Measurements from ENCODE around the gene MIDN. TPM values are rescaled to one million over a fixed set of nuclear protein-coding genes. Genes with fewer than 3 reads are reported as not detected.

MIDN gene
- total RNA-seq, 2 donors from 2014 or later: 80.1 to 124 TPM

DNA sequence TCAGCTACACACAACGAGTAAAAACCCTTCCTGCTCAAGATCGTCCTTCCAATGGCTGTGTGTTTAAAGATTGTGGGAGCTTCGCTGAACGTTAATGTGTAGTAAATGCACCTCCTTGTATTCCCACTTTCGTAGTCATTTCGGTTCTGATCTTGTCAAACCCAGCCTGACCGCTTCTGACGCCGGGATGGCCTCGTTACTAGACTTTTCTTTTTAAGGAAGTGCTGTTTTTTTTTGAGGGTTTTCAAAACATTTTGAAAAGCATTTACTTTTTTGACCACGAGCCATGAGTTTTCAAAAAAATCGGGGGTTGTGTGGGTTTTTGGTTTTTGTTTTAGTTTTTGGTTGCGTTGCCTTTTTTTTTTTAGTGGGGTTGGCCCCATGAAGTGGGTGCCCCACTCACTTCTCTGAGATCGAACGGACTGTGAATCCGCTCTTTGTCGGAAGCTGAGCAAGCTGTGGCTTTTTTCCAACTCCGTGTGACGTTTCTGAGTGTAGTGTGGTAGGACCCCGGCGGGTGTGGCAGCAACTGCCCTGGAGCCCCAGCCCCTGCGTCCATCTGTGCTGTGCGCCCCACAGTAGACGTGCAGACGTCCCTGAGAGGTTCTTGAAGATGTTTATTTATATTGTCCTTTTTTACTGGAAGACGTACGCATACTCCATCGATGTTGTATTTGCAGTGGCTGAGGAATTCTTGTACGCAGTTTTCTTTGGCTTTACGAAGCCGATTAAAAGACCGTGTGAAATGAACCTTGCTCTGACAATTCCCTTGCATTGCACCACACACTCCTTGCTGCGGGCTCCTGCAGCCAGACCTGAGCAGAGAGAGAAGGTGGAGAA, 24.3 kb downstream of the MIDN start:
- Histone ChIP-seq H3K4me1 (ENCODE audit: control insufficient read depth in 1 of 2, low read depth in 2 of 2) (peaks cover 52 to 77% of the 10 kb centered on the region in 2 donors), H3K36me3 (peaks cover 38% of the 10 kb centered on the region), H3K27ac (peak overlapping the region in 1 of 2 donors; percentile 99), H3K9me3 (no peaks in the 10 kb centered on the region), H3K4me3 (no peak overlapping the region), H3K27me3 (replicated peaks; ENCODE audit: insufficient read depth) (no peaks in the 10 kb centered on the region)
- no peak for ATAC-seq (ENCODE audit: insufficient number of reproducible peaks, low FRiP score, low read depth)
- no peak for DNase-seq (ENCODE audit: low spot score)
- TF ChIP-seq, protein P1, sequence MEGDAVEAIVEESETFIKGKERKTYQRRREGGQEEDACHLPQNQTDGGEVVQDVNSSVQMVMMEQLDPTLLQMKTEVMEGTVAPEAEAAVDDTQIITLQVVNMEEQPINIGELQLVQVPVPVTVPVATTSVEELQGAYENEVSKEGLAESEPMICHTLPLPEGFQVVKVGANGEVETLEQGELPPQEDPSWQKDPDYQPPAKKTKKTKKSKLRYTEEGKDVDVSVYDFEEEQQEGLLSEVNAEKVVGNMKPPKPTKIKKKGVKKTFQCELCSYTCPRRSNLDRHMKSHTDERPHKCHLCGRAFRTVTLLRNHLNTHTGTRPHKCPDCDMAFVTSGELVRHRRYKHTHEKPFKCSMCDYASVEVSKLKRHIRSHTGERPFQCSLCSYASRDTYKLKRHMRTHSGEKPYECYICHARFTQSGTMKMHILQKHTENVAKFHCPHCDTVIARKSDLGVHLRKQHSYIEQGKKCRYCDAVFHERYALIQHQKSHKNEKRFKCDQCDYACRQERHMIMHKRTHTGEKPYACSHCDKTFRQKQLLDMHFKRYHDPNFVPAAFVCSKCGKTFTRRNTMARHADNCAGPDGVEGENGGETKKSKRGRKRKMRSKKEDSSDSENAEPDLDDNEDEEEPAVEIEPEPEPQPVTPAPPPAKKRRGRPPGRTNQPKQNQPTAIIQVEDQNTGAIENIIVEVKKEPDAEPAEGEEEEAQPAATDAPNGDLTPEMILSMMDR (IDR thresholded peaks at IDR 0.05): no peak

DNA sequence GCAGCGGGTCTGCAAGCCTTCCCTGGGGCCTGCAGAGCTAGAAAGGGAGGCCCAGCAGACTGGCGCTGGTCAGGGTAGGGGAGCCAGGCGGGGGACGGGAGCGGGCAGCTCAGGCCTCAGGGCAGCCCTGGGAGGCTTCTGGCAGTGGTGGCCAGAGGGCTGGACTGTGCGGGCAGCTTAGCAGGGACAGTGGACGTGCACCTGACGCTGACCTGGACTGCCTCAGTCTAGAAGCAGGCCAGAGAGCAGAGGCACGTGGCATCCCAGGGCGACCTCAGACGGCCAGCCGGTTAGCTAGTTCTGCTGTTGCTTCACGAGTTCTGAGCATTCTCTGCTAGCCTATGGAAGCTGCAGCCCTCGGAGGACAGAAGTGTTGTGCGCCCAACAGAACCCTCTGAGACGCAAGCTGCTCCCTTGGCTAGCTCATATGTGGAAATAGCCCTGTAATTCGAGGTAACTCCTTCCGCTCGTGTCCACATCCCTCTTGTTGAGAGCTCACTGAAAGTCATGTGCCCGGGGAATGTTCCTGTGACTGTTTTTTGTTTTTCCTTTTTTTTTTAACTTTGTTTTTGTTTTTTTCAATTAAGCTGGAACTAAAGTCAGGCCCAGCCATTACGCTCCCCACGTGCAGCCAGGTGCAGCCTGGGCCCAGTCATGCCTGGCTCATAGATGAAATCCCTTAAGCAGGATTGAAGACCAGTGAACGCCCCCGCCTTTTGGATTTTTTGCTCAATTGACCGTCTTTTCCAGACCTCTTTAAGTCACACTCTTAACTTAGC, 25.1 kb downstream of the MIDN start:
- Histone ChIP-seq H3K4me3 (no peak overlapping the region), H3K36me3 (peaks cover 38% of the 10 kb centered on the region), H3K9me3 (no peaks in the 10 kb centered on the region), H3K27ac (peak overlapping the region in 1 of 2 donors; percentile 99), H3K27me3 (replicated peaks; ENCODE audit: insufficient read depth) (no peaks in the 10 kb centered on the region), H3K4me1 (ENCODE audit: control insufficient read depth in 1 of 2, low read depth in 2 of 2) (peaks cover 45 to 69% of the 10 kb centered on the region in 2 donors)
- DNase-seq (ENCODE audit: low spot score) (no peak), ATAC-seq (ENCODE audit: insufficient number of reproducible peaks, low FRiP score, low read depth) (no peak)
- TF ChIP-seq, protein P1 (IDR thresholded peaks at IDR 0.05): no peak

DNA sequence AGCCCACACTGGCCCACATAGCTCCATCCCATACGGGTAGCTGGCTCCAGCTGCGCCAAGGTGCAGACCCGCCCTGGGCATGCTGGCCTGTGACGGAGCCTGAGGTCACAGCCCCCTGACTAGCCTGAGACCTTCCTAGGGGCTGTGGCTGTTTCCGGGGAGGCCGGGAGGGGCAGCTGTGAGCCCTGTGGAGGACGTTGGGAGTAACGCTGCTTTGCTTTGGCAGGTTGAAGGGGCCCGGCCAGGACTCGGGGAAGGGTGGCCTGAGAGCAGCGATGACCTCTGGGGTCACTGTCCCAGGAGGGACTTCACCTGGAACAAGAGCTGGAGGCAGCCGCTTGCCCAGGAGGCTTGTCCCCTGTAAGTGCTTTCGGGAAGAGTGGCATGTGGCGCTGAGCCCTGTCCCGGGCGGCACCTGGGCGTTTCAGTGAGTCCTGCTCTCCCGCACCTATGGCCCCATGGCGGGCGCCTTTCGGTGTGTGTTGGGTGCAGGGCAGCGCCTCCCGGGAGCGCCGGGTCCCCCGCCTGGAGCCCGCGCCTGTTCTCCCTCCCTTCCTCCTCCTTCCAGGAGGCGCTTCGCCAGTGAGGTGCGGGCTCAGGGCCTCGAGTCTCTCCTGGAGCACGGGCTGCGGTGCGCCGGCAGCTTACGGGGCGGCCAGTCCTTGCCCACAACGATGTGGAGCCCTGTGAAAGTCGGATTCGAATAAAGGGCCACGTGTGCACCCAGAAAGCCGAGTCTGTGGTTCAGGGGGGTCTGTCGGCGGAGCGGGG, 25.9 kb downstream of the MIDN start:
- H3K36me3 ChIP-seq: peaks cover 45% of the 10 kb centered on the region
- peak overlapping the region; percentile 82 for H3K4me3 ChIP-seq
- TF ChIP-seq, protein P1 (IDR thresholded peaks at IDR 0.05): no peak
- no peaks in the 10 kb centered on the region for H3K27me3 ChIP-seq (replicated peaks; ENCODE audit: insufficient read depth)
- peaks cover 41 to 65% of the 10 kb centered on the region in 2 donors for H3K4me1 ChIP-seq (ENCODE audit: control insufficient read depth in 1 of 2, low read depth in 2 of 2)
- no peaks in the 10 kb centered on the region for H3K9me3 ChIP-seq
- ATAC-seq (ENCODE audit: insufficient number of reproducible peaks, low FRiP score, low read depth) (no peak), DNase-seq (ENCODE audit: low spot score) (no peak)
- peak overlapping the region; percentile 93 to 99 for H3K27ac ChIP-seq

DNA sequence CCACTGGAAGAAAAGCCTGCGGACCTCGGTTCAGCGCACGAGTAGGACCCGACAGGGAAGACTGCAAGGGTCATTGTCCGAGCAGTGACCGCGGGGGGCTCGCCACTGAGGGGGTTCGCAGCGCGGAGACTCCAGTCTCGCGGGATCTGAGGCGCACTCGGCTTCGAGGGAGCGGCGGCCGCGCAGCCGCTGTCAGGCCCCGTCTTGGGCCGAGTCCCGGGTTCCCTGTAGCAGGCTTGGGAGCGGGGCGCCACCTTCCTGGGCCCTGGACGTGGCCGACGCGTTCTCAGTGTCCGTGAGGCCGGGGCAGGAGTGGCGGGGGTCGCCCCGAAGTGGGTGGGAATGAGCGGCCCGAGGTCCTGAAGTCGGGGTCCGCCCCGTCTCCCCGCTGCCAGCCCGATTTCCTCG, 26.5 kb downstream of the MIDN start:
- H3K9me3 ChIP-seq: no peaks in the 10 kb centered on the region
- H3K4me3 ChIP-seq: peak overlapping the region; percentile 82
- TF ChIP-seq, protein P1 (IDR thresholded peaks at IDR 0.05): no peak
- no peaks in the 10 kb centered on the region for H3K27me3 ChIP-seq (replicated peaks; ENCODE audit: insufficient read depth)
- DNase-seq (ENCODE audit: low spot score) (no peak), ATAC-seq (ENCODE audit: insufficient number of reproducible peaks, low FRiP score, low read depth) (no peak)
- peak overlapping the region; percentile 93 to 98 for H3K27ac ChIP-seq
- H3K36me3 ChIP-seq: peaks cover 46% of the 10 kb centered on the region
- peaks cover 41 to 65% of the 10 kb centered on the region in 2 donors for H3K4me1 ChIP-seq (ENCODE audit: control insufficient read depth in 1 of 2, low read depth in 2 of 2)

All from thoracic aorta (tissue), 2 donors.